Measurements from ENCODE around the gene MATN1.
A peak's percentile ranks its signal among the peaks of the same experiment; 100 is the strongest.

The MATN1 gene

DNA sequence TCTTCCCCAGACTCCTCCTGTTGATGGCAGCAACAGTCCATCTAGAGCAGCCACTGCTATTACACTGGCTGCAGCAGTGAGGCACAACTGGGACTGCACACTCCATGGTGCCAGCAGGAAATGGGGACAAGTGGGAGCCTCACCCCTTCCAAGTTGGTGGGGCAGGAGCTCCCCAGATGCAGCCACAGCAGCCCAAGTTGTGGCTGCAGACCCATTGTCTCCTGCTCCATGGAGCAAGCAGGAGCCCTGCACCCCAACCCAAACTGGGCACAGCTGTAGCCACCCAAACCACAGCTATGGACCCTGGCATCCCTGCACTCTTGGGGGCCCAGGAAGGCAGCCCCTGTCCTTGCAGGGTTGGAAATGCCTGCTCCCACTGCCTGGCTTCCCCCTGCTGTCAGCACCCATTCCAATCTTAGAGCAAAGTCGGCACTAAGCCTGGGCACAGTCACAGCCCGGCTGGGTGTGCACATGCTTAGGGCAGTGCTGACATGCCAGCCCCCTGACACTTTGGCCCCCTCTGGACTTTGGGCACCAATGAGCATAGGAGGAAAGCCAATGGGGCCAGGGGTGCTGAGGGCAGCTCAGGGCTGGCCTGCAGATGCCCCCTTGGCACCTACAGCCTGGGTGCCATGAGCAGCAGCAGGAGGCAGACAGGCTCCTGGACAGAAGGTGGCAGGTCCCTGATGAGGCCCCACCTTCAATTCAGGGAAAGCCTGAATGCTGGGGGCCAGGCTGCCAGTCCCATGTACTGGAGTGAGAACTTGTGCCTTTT lies 44.0 kb downstream of the MATN1 start:
- no peak for DNase-seq
- in situ Hi-C loops (cut with MboI; ENCODE audit: low pct_unique_long_range_greater_than_20kb, low sequenced_read_pairs): no loop called here

- DNase-seq: no peak
- in situ Hi-C loops (cut with MboI; ENCODE audit: low pct_unique_long_range_greater_than_20kb, low sequenced_read_pairs): no loop called here
Observed at GRCh38 chr1:30678209-30678608, 45.2 kb downstream of the MATN1 start.

DNA sequence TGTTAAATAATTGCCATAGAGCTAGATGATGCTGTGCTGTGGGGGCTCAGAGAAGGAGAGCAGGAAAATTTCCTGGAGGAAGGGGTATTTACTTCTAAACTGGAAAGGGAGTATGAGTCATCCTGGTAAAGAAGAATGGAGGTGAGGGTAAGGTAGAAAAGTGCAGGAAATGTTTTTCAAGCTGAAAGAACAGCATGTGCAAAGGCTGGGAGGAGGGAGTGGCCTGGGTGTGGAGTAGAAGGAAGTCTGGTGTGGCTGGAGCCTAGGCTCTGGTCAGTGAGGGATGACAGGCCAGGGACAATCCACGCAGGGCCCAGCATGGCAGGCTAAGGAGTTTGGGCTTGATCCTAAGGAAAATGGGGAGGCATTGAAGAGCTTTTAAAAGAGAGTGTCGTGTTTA lies 45.9 kb downstream of the MATN1 start:
- no peak for DNase-seq
- in situ Hi-C loops (cut with MboI; ENCODE audit: low pct_unique_long_range_greater_than_20kb, low sequenced_read_pairs): no loop called here

DNA sequence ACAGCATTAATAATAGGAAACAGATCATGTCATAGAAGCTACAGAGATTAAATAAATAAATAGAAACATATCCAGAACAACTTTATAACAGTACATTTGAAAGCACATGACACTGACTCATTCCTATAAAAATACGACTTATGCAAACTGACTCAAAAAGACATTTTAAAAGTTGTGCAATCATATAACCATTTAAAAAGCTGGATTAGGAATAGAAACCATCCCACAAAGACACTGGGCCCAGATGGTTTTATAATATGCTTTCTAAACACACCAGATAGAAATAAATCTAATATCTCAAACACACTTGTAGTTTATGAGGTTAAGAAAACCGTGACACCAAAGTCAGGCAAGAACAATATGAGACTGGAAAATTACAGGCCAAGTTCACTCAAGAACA lies 47.6 kb downstream of the MATN1 start:
- in situ Hi-C loops (cut with MboI; ENCODE audit: low pct_unique_long_range_greater_than_20kb, low sequenced_read_pairs): no loop called here
- no peak for DNase-seq

DNA sequence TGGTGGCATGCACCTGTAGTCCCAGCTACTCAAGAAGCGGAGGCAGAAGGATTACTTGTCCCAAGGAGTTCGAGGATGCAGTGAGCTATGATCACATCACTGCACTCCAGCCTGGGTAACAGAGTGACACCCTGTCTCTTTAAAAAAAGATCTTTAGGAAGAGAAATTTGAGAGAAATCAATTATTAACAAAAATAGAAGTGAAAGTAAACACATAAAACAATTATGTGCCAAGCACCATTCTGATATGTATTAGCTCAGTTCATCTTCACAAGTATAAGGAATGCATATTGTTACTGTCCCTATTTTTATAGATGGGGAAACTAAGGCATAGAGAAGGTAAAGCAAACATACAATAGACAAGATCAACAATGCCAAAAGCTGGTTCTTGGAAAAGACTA lies 48.1 kb downstream of the MATN1 start:
- in situ Hi-C loops (cut with MboI; ENCODE audit: low pct_unique_long_range_greater_than_20kb, low sequenced_read_pairs): no loop called here

GRCh38 chr1:30673395-30673794 lies 50.0 kb downstream of the MATN1 start:
- in situ Hi-C loops (cut with MboI; ENCODE audit: low pct_unique_long_range_greater_than_20kb, low sequenced_read_pairs): no loop called here
- no peak for DNase-seq

More for the DNA sequence above, 48.1 kb downstream of the MATN1 start:
- no peak for DNase-seq

DNA sequence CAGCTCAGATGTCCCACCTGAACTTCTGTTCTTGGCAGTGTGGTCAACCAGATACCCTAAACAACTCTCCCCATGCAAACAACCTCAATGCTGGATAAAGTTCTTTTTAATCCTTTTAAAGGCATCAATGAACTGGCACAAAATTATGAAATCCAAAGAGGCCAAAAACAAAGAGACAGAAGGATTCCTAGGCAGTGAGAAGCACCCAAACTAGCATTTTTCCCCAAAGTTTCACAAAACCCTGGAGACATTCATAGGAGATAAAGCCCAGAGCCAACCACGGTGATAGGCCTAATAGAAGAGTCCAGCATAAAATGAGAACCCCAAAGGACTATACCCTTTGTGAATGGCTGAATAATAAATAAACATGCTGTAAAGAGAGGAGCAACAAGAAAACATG lies 50.7 kb downstream of the MATN1 start:
- no peak for DNase-seq
- in situ Hi-C loops (cut with MboI; ENCODE audit: low pct_unique_long_range_greater_than_20kb, low sequenced_read_pairs): no loop called here

DNA sequence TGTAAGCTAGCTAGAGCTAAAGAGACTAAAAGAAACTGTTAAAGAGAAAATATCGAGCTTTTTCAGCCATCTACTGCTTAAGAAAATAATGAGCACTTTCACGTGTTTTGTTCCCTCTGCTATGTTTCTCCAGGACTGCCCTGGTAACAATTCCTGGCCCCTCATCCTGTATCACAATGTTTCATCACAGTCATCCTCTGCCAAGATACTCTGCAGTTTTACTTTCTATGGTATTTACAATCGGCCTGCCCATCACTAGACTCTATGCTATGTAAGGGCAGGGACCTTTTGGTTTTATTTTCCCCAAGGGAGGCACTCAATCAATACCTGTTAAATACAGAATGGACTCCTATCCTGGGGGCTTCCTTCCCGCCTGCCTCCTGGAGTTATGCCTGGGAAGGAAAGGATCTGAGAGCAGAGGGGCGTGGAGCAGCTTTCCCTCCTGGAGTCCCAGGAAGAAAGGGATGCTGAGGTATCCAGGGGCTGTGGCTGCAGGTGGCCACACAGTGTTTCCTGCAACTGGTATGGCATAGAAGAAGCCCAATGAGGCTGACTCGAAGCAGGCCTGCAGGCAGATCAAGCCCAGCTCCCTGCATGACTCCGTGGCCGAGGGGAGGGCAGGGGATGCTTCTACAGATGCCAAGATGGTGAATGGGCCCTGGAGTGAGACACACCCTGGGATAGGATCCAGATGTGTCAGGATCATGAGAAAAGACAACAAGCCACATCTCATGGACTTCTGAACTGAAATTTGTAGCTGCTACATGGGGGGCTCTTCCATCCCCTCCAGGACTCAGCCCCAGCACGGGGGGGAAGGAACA lies 52.9 kb downstream of the MATN1 start:
- in situ Hi-C loops (cut with MboI; ENCODE audit: low pct_unique_long_range_greater_than_20kb, low sequenced_read_pairs): no loop called here
- no peak for DNase-seq

GRCh38 chr1:30668546-30669327 lies 54.6 kb downstream of the MATN1 start:
- no peak for DNase-seq
- in situ Hi-C loops (cut with MboI; ENCODE audit: low pct_unique_long_range_greater_than_20kb, low sequenced_read_pairs): no loop called here

DNA sequence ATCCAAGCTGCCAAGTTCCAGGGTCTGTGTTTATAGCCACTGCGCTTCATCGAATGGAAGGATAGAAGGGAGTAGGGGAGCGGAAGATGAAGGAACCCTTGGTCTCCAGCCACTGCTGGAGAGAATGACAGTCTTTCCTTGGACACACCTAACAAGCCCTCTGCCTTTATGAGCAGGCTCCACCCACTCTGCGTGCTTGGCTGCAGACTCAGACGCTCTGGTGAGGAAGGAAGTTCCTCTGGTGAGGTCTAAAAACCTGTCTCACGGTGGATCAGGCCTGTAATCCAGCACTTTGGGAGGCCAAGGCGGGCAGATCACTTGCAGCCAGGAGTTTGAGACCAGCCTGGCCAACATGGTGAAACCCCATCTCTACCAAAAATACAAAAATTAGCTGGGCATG lies 55.4 kb downstream of the MATN1 start:
- DNase-seq: peak; percentile 1
- in situ Hi-C loops (cut with MboI; ENCODE audit: low pct_unique_long_range_greater_than_20kb, low sequenced_read_pairs): no loop called here

DNA sequence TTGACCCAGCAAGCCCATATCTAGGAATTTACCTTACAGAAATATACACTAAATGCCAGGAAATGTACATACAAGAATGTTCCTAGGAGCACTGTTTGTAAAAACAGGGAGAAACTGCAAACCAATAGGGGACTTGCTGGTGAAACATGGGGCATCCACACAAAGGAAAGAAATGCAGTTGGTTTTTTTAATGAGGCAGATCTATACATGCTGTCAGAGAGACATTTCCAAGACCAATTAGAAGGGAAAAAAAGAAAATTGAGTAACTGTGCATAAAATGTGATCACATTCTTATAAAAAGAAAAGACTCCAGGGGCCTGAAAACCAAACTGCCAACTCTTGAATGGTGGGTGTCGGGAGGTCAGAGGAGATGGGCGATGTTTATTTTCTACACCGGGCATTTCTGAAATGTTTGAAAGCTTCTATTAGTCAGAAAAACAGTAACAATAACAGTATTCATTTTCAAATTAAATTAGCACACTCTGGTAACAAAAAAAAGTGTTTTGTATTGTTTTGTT lies 56.6 kb downstream of the MATN1 start:
- in situ Hi-C loops (cut with MboI; ENCODE audit: low pct_unique_long_range_greater_than_20kb, low sequenced_read_pairs): no loop called here
- no peak for DNase-seq

GRCh38 chr1:30665216-30666010 lies 58.0 kb downstream of the MATN1 start:
- DNase-seq: no peak
- in situ Hi-C loops (cut with MboI; ENCODE audit: low pct_unique_long_range_greater_than_20kb, low sequenced_read_pairs): no loop called here

- in situ Hi-C loops (cut with MboI; ENCODE audit: low pct_unique_long_range_greater_than_20kb, low sequenced_read_pairs): no loop called here
- no peak for DNase-seq
Observed at GRCh38 chr1:30664103-30664755, 59.2 kb downstream of the MATN1 start.

DNA sequence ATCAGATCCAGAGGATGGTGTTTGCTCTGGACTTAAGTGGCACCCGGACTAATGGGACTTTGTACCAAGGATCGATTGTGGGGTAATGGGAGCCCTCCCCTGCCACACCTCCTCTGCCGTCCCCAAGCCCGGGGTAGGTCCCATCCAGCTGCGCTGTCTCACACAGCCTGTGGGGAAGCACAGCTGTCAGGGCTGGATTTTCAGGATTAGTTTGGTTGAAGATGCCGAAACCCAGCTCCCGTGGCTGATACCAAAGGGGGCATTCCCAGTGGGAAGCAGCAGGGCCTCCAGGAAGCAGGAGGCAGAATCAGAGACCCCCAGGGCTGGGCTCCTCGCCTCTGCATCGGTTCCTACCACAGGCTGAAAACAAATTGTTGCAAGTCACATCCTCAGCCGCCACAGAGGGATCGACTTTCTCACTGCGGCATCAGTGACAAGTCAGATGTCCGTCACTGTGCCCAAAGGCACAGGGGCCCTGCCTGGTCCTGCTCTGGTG lies 59.7 kb downstream of the MATN1 start:
- in situ Hi-C loops (cut with MboI; ENCODE audit: low pct_unique_long_range_greater_than_20kb, low sequenced_read_pairs): no loop called here
- DNase-seq: no peak

DNA sequence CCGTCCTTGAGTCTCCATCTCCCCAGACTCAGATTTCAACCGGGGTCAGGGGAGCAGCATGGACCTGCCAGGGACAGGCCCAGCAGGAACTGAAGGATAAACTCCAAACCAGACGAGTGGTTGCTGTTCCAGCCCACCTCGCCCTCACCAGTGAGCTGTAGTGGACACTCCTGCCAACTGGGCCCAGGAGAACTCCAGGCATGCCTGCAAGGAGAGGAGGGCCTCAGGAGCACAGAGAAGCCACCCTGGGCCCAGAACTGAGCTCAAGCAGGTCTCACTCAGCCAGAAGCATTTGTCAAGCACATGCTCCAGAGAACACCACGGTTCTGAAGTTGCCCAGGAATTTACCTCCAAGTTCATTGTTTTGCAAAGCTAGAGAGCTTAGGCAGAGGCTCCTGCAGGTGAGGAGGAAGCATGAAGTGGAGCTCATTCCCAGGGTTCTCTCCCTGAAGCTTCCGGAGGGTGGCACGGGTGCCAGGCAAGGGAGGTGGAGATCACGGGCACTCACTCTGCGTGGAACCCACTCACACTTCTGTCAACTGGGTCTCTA lies 61.0 kb downstream of the MATN1 start:
- in situ Hi-C loops (cut with MboI; ENCODE audit: low pct_unique_long_range_greater_than_20kb, low sequenced_read_pairs): no loop called here
- no peak for DNase-seq

DNA sequence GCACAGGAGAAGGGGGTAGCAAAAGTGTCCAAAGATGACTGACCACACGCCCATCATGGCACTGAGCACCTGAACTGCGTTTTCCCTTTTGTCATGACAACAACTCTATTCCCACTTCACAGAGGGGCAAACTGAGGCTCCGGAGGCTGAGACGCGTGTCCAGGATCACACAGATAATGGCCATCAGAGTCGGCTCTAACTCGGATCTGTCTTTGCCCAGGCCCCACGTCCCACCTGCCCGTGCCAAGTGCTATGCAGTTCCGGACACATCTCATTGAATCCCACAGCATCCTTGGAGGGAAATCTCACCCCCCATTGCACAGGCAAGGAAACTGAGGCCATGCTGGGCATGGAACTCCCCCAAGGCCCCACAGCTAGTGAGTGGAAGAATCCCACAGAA lies 62.1 kb downstream of the MATN1 start:
- DNase-seq: no peak
- in situ Hi-C loops (cut with MboI; ENCODE audit: low pct_unique_long_range_greater_than_20kb, low sequenced_read_pairs): no loop called here
